Measurements from ENCODE around the gene PMS1. TPM values are rescaled to one million over a fixed set of nuclear protein-coding genes. Genes with fewer than 3 reads are reported as not detected.

PMS1 gene
- total RNA-seq, 4 donors from 2014 or later = 16.7 to 36.9 (median 22.6) TPM

DNA sequence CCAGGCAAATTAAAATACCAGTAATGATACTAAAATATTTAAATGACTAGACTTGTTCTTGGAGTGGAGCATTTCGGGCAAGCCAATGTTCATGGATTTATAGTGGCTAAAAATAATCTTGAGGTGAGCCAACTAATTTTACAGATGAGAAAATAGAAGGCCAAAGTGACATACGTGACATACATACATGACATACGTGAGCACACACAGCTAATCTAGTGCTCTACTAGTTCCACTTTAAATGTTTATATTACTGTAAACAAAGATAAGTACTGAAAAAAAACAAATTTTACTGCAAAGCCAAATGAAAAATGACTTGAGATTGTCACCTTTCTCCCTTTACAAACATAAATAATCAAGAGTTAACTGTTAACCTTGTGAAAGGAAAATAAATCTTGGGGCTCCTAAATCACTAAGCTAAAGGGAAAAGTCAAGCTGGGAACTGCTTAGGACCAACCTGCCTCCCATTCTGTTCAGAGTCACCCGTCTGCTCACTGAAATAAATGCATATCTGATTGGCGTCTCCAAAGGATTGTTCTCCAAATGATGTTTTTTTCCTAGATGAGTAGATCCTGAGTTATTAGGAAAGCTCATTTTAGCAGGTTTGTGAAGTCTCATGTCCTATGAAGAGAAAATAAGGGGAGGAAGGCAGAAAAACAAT is 96.7 kb downstream of the PMS1 start:
- TF ChIP-seq, protein P1, sequence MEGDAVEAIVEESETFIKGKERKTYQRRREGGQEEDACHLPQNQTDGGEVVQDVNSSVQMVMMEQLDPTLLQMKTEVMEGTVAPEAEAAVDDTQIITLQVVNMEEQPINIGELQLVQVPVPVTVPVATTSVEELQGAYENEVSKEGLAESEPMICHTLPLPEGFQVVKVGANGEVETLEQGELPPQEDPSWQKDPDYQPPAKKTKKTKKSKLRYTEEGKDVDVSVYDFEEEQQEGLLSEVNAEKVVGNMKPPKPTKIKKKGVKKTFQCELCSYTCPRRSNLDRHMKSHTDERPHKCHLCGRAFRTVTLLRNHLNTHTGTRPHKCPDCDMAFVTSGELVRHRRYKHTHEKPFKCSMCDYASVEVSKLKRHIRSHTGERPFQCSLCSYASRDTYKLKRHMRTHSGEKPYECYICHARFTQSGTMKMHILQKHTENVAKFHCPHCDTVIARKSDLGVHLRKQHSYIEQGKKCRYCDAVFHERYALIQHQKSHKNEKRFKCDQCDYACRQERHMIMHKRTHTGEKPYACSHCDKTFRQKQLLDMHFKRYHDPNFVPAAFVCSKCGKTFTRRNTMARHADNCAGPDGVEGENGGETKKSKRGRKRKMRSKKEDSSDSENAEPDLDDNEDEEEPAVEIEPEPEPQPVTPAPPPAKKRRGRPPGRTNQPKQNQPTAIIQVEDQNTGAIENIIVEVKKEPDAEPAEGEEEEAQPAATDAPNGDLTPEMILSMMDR (IDR thresholded peaks at IDR 0.05; ENCODE audit: low read depth) = no peak

- TF ChIP-seq, protein P1 (IDR thresholded peaks at IDR 0.05; ENCODE audit: low read depth) = no peak
Measured at GRCh38 chr2:189885368-189885767, 101.1 kb downstream of the PMS1 start.

- TF ChIP-seq, protein P1 (IDR thresholded peaks at IDR 0.05; ENCODE audit: low read depth) = no peak
Measured at GRCh38 chr2:189896809-189897208, 112.6 kb downstream of the PMS1 start.

DNA sequence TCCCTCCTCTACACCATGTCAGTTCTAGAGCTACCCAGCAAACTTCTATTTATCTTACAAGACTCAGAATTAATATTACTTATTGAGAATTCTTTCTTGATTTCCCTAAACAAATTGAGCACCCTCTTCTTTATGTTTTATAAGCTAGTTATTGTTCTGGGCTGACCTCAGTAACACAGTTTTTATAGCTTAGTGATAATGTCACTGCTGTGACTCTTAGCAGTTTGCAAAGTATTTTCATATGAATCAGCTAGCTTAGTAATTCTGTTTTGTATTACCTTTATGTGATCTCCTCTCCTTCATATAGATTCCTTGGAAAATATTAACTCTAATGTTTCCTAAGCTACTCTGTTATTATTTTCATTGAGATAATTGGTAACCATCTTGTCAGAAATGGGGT is 114.9 kb downstream of the PMS1 start:
- TF ChIP-seq, protein P1 (IDR thresholded peaks at IDR 0.05; ENCODE audit: low read depth) = no peak

DNA sequence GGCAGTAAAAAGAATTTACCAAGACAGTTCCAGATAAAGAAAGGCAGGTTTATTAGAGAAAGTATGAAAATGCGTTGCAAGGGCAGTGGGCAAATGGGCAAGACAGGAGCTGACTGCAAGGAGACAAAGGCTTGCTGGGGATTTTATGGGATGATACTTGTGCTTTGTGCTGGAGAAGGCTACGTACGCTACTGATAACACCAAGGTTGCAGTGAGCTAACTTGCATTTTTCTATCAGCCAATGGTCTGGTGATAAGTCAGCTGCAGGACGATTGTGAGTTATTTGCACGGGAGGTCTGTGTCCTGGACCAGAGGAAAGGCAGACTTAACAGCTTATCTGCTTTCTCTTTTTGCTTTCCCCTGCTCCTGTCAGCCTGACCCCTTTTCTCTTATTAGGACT is 116.5 kb downstream of the PMS1 start:
- TF ChIP-seq, protein P1 (IDR thresholded peaks at IDR 0.05; ENCODE audit: low read depth) = no peak

- TF ChIP-seq, protein P1 (IDR thresholded peaks at IDR 0.05; ENCODE audit: low read depth) = no peak
Measured at GRCh38 chr2:189901664-189902063, 117.4 kb downstream of the PMS1 start.

DNA sequence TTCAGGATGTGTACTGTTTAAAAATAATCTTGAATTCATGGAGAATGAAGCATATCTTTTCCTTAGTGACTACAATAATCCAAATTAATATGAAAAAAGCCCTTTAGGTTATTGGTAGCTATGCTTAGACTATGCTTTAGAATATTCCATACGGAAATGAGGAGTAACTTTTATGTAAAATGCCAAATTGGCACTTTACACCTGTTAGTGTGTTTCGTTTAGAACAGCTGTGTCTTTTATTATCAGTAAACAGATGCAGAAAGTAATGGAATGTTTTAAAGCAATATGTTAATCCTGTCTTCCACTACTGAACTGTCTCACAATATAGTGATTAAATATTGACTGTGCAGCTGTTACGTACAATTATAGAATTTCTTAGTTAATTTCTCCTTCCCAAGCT is 129.6 kb downstream of the PMS1 start:
- TF ChIP-seq, protein P1 (IDR thresholded peaks at IDR 0.05; ENCODE audit: low read depth) = no peak

Measured in subcutaneous adipose tissue (tissue), 4 donors.